Thymus (tissue), 11 donors: Measurements from ENCODE around the gene SLC7A6. TPM values are rescaled to one million over a fixed set of nuclear protein-coding genes. Genes with fewer than 3 reads are reported as not detected.

Source experiments
- DNase-seq, 9 donors: peaks; one replicate each; pipeline ENCODE4 v3.0.0-alpha.2; 2013; ENCODE audit warnings: low spot score in 9 of 9, low read depth in 6 of 9, missing footprints in 1 of 9
- H3K27ac ChIP-seq, 2 donors: one replicate each; pipeline ENCODE4 v1.5.1; 2013; ENCODE audit warnings: control low read depth in 1 of 2, low read depth in 1 of 2, low read length in 1 of 2, mild to moderate bottlenecking in 1 of 2, moderate library complexity in 1 of 2
- H3K27me3 ChIP-seq, 2 donors: one replicate each; pipeline ENCODE4 v1.5.1; 2013; ENCODE audit warnings: low read length in 1 of 2; ENCODE audit not compliant: control insufficient read depth in 2 of 2, insufficient read depth in 1 of 2
- H3K36me3 ChIP-seq, 2 donors: one replicate each; pipeline ENCODE4 v1.5.1; 2013; ENCODE audit warnings: low read length in 1 of 2, mild to moderate bottlenecking in 1 of 2, moderate library complexity in 1 of 2; ENCODE audit not compliant: control insufficient read depth in 2 of 2, insufficient read depth in 2 of 2
- H3K4me1 ChIP-seq, 2 donors: one replicate each; pipeline ENCODE4 v1.5.1; 2013; ENCODE audit warnings: low read length in 2 of 2; ENCODE audit not compliant: control insufficient read depth in 2 of 2, insufficient read depth in 2 of 2
- H3K4me3 ChIP-seq, 2 donors: one replicate each; pipeline ENCODE4 v1.5.1; 2013; ENCODE audit warnings: low read length in 2 of 2, control low read depth in 1 of 2, mild to moderate bottlenecking in 1 of 2
- H3K9me3 ChIP-seq, 2 donors: one replicate each; pipeline ENCODE4 v1.5.1; 2013; ENCODE audit warnings: low read length in 1 of 2, mild to moderate bottlenecking in 1 of 2; ENCODE audit not compliant: control insufficient read depth in 2 of 2, insufficient read depth in 1 of 2
- WGBS: extraction: QIAGEN DNeasy Blood & Tissue Kit; methylation state at CpG from one replicate; pipeline ENCODE4 v1.1.7; 2013; 5-methylcytosine and 5-hydroxymethylcytosine counted together
- polyA plus RNA-seq: library from polyadenylated mRNA; stranded (reverse); fragments of 200-250 nt; gene quantifications from one replicate; pipeline ENCODE4 v1.2.3, GENCODE V29; 2013
- total RNA-seq: library from RNA; stranded (reverse); fragments of 120-200 nt; gene quantifications from one replicate; pipeline ENCODE4 v1.2.4, GENCODE V29; 2013
- donor health status: healthy.

SLC7A6 gene
- total and polyA plus RNA-seq, 2 donors: 42.3 to 47.3 TPM

- Histone ChIP-seq H3K4me3 (no peak overlapping the region), H3K9me3 (no peaks in the 10 kb centered on the region), H3K27me3 (no peaks in the 10 kb centered on the region), H3K36me3 (peaks cover 36 to 77% of the 10 kb centered on the region in 2 donors), H3K4me1 (peaks cover 43 to 77% of the 10 kb centered on the region in 2 donors), H3K27ac (peak overlapping the region; percentile 86 to 90)
- peak in 4 of 9 donors; percentile 62 to 87 (median 64) for DNase-seq
- WGBS: 20% methylated on average over 3 of the region's 3 CpGs
These were observed 37.0 kb upstream of the SLC7A6 start for GRCh38 chr16:68227183-68227793.

GRCh38 chr16:68227850-68228553 lies 36.3 kb upstream of the SLC7A6 start:
- H3K9me3 ChIP-seq: no peaks in the 10 kb centered on the region
- WGBS: 74% methylated on average over 2 of the region's 2 CpGs
- DNase-seq: no peak
- H3K27me3 ChIP-seq: no peaks in the 10 kb centered on the region
- peaks cover 39 to 74% of the 10 kb centered on the region in 2 donors for H3K36me3 ChIP-seq
- H3K4me1 ChIP-seq: peaks cover 40 to 78% of the 10 kb centered on the region in 2 donors
- peak overlapping the region; percentile 86 to 90 for H3K27ac ChIP-seq
- no peak overlapping the region for H3K4me3 ChIP-seq

- Histone ChIP-seq H3K27ac (peak overlapping the region; percentile 6 to 90), H3K36me3 (peaks cover 35 to 75% of the 10 kb centered on the region in 2 donors), H3K27me3 (no peaks in the 10 kb centered on the region), H3K4me1 (peaks cover 43 to 79% of the 10 kb centered on the region in 2 donors), H3K4me3 (no peak overlapping the region), H3K9me3 (no peaks in the 10 kb centered on the region)
- WGBS: 97% methylated on average over 3 of the region's 3 CpGs
- no peak for DNase-seq
These were observed 35.7 kb upstream of the SLC7A6 start for GRCh38 chr16:68228652-68229051.

DNA sequence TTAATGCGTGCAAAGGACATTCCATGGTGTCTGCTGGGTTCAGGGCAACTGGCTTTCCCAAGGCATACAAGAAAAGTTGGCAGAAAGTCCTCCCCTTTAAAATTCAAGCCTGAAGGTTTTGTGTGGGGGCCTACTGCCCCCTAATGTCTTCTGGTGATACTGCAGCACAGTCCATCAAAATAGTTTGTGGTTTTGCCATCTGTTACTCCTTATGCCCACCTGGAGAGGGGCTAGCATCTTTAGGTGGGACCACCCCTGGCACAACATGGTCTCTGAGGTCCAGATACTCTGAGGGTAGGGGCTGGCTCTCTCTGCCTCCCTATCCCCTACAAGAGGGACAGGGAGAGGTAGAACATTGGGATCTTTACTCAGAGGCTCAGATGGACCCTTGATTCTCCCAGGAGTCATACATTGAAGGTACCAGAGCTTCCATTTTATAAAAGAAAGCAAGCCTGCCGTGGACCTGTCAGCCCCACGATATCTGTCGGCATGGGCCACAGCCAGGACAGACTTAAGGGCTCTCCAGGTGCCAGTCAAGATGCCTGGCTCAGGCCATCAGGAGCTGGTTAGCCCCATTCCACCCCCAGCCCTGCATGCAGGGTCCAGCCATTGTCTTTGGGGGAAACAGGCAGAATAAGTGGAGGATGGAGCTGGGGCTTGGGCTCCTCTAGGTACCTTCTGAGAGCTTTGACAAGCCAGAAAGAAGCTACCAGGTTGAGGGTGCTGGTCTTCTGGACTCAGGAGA lies 34.7 kb upstream of the SLC7A6 start:
- H3K4me3 ChIP-seq: no peak overlapping the region
- DNase-seq: peak in 5 of 9 donors; percentile 53 to 86 (median 69)
- H3K27me3 ChIP-seq: peaks cover 0 to 2% of the 10 kb centered on the region in 2 donors
- no peaks in the 10 kb centered on the region for H3K9me3 ChIP-seq
- WGBS: 91% methylated on average over 4 of the region's 4 CpGs
- peak overlapping the region in 1 of 2 donors; percentile 90 for H3K27ac ChIP-seq
- peaks cover 35 to 79% of the 10 kb centered on the region in 2 donors for H3K36me3 ChIP-seq
- H3K4me1 ChIP-seq: peaks cover 51 to 89% of the 10 kb centered on the region in 2 donors

GRCh38 chr16:68230176-68230571 lies 34.2 kb upstream of the SLC7A6 start:
- no peak for DNase-seq
- Histone ChIP-seq H3K36me3 (peaks cover 35 to 78% of the 10 kb centered on the region in 2 donors), H3K27me3 (peaks cover 0 to 7% of the 10 kb centered on the region in 2 donors), H3K4me1 (peaks cover 51 to 94% of the 10 kb centered on the region in 2 donors), H3K4me3 (no peak overlapping the region), H3K27ac (peak overlapping the region in 1 of 2 donors; percentile 62), H3K9me3 (no peaks in the 10 kb centered on the region)
- 97% methylated on average over 9 of the region's 9 CpGs for WGBS

GRCh38 chr16:68230956-68231355 lies 33.4 kb upstream of the SLC7A6 start:
- Histone ChIP-seq H3K4me3 (no peak overlapping the region), H3K9me3 (no peaks in the 10 kb centered on the region), H3K27ac (peak overlapping the region in 1 of 2 donors; percentile 62), H3K4me1 (peaks cover 59 to 97% of the 10 kb centered on the region in 2 donors), H3K36me3 (peaks cover 35 to 75% of the 10 kb centered on the region in 2 donors), H3K27me3 (peaks cover 0 to 14% of the 10 kb centered on the region in 2 donors)
- 99% methylated on average over 12 of the region's 12 CpGs for WGBS
- DNase-seq: no peak

DNA sequence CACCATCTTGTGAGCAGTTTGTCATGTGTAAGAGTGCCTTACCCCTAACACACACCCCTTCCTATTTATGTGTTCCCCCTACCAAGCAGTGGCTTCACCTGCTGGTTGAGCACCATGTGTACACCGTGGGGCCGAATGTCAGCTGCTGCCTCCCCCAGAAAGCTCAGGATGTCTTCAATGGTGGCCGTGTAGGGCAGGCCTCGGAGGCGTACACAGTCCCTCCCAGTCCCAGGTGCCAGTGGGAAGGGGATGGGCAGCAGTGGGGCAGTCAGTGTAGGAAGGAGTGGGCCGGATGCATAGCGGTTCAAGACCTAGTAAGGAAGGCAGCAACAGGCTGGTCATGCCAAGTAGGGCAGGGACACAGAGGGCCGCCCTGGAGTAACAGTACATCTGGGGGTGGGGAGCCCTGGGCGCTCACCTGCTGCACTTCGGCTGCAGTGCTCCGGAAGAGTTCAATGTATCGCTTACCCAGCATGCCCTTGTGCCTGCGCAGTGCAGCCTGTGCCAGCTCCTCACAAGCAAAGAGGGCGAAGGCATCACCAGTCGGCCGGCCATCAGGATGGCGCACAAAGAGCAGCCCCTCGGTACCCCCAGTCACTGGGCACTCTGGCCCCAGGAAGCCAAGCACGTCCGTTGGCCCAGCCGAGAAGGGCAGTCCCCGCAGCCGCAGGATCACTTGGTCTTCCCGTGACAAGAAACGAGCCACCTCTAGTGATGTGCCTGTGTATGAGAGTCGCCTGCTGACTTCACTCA lies 32.8 kb upstream of the SLC7A6 start:
- Histone ChIP-seq H3K27me3 (peaks cover 0 to 20% of the 10 kb centered on the region in 2 donors), H3K9me3 (no peaks in the 10 kb centered on the region), H3K4me1 (peaks cover 59 to 96% of the 10 kb centered on the region in 2 donors), H3K4me3 (no peak overlapping the region), H3K27ac (peak overlapping the region in 1 of 2 donors; percentile 62), H3K36me3 (peaks cover 31 to 69% of the 10 kb centered on the region in 2 donors)
- WGBS: 97% methylated on average over 26 of the region's 26 CpGs
- no peak for DNase-seq

- WGBS: 96% methylated on average over 16 of the region's 16 CpGs
- Histone ChIP-seq H3K9me3 (no peaks in the 10 kb centered on the region), H3K27me3 (peaks cover 0 to 27% of the 10 kb centered on the region in 2 donors), H3K4me3 (no peak overlapping the region), H3K4me1 (peaks cover 60 to 97% of the 10 kb centered on the region in 2 donors), H3K27ac (peak overlapping the region in 1 of 2 donors; percentile 44), H3K36me3 (peaks cover 30 to 63% of the 10 kb centered on the region in 2 donors)
- no peak for DNase-seq
These were observed 32.0 kb upstream of the SLC7A6 start for GRCh38 chr16:68232335-68232734.
